Measurements from ENCODE around the gene ZMIZ1.

The ZMIZ1 gene

DNA sequence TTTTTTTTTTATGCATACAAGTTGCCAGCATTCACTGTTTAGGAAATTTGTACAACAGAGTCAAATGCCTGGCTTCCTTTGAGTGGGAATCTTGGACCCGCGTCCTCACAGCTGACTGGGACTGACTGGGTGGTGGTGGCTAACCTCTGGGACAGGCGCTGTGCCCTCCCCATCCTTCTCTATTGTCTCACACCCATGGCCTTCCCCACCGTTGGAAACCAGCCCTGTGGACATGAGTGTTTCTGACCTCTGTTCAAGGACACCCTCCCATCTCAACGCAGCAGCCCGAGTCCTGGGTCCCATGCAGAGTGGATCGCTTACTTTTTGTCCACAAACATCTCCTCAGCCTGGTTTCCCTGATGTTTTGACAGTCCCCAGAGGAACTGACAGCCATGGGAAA, 153.4 kb downstream of the ZMIZ1 start:
- in situ Hi-C loops (cut with HindIII; ENCODE audit: low pct_ligation_motif_present, low sequenced_read_pairs), result no loop called here
- TF ChIP-seq, protein P1, sequence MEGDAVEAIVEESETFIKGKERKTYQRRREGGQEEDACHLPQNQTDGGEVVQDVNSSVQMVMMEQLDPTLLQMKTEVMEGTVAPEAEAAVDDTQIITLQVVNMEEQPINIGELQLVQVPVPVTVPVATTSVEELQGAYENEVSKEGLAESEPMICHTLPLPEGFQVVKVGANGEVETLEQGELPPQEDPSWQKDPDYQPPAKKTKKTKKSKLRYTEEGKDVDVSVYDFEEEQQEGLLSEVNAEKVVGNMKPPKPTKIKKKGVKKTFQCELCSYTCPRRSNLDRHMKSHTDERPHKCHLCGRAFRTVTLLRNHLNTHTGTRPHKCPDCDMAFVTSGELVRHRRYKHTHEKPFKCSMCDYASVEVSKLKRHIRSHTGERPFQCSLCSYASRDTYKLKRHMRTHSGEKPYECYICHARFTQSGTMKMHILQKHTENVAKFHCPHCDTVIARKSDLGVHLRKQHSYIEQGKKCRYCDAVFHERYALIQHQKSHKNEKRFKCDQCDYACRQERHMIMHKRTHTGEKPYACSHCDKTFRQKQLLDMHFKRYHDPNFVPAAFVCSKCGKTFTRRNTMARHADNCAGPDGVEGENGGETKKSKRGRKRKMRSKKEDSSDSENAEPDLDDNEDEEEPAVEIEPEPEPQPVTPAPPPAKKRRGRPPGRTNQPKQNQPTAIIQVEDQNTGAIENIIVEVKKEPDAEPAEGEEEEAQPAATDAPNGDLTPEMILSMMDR (IDR thresholded peaks at IDR 0.05; ENCODE audit: low read depth, low read length, missing control alignments), result no peak
- Histone ChIP-seq H3K36me3 (replicated peaks) (peaks cover 27% of the 10 kb centered on the region), H3K27ac (no peak overlapping the region), H3K4me3 (ENCODE audit: low read depth, low read length) (no peak overlapping the region), H3K27me3 (replicated peaks) (no peaks in the 10 kb centered on the region)
- no peak for DNase-seq

GRCh38 chr10:79223091-79224048, 154.6 kb downstream of the ZMIZ1 start:
- H3K27ac ChIP-seq, result no peak overlapping the region
- TF ChIP-seq, protein P1 (IDR thresholded peaks at IDR 0.05; ENCODE audit: low read depth, low read length, missing control alignments), result no peak
- in situ Hi-C loops (cut with HindIII; ENCODE audit: low pct_ligation_motif_present, low sequenced_read_pairs), result no loop called here
- H3K27me3 ChIP-seq (replicated peaks), result no peaks in the 10 kb centered on the region
- DNase-seq, result peak; percentile 59
- H3K36me3 ChIP-seq (replicated peaks), result peaks cover 19% of the 10 kb centered on the region
- no peak overlapping the region for H3K4me3 ChIP-seq (ENCODE audit: low read depth, low read length)

DNA sequence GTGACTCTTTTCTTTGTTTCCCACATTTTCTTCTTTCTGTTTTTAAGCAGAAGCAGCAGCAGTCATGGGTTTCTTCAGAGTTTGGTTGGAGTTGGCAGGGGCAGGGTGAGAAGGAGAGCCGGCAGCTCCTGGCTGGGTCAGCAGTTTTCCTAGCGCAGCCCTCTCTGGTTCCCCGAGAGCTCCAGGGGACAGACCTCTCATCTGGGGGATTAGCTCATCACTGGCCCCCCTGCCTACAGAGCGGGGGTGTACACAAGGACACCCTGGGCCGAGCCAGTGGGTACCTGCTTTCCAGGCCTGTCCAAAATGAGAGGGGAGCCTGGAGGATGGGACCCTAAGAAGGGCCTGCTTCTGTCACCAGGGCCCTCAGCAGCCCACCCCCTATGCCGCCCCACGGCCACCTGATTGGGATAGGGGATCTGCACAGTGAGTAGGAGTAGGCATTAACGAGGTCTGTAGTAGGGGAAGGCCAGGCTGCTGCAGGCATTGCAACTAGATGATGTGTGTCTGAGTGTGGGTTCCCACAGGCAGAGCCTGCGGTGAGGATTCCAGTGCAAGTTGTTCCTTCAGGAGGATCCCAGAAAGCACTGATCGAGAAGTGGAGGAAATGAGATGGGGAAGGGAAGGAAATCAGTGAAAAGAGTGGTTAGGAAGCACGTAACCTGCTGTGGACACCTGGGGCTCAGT, 155.6 kb downstream of the ZMIZ1 start:
- no peak overlapping the region for H3K4me3 ChIP-seq (ENCODE audit: low read depth, low read length)
- no peak for DNase-seq
- H3K36me3 ChIP-seq (replicated peaks), result peaks cover 14% of the 10 kb centered on the region
- no peaks in the 10 kb centered on the region for H3K27me3 ChIP-seq (replicated peaks)
- H3K27ac ChIP-seq, result no peak overlapping the region
- in situ Hi-C loops (cut with HindIII; ENCODE audit: low pct_ligation_motif_present, low sequenced_read_pairs), result no loop called here
- TF ChIP-seq, protein P1 (IDR thresholded peaks at IDR 0.05; ENCODE audit: low read depth, low read length, missing control alignments), result no peak

- TF ChIP-seq, protein P1 (IDR thresholded peaks at IDR 0.05; ENCODE audit: low read depth, low read length, missing control alignments), result no peak
Measured at GRCh38 chr10:79224992-79225391, 156.2 kb downstream of the ZMIZ1 start.

DNA sequence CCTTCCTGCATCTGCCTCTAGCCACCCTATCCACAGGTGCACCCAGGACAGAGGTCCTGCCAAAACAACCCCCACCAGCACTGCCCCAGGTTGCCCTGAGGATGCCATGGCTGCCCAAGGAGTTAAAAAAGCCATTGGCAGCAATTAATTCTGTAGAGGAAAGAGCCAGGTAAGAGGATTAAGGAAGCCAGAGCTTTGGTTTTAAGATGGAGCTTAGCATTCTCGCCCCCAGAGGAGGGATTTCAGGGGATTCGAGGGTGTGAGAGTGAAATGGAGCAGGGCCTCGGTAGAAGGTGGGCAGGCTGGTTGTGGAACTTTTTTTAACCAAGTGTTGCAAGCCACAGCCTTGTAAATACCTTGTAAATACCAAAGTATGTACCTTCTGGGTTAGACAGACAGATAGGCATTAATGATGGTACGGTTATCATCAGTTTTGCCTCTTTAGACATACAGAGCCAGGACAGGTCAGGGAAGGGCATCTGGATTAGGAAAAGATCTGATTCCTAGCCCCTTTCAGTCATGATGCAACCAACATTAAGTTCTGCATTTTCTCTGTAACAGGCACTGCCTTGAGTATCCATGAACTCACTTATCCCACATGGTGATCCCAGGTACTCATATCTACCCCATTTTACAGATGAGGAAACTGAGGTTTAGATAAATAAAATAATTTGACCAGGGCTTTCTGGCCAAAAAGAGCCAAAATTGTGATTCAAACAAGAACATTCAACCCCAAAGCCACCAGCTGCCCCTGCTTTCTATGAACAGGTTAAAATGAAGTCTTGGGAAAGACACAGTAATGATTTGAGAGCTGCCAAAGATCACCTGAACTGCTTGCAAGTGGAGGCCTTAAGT, 157.9 kb downstream of the ZMIZ1 start:
- in situ Hi-C loops (cut with HindIII; ENCODE audit: low pct_ligation_motif_present, low sequenced_read_pairs), result no loop called here
- no peak for DNase-seq
- H3K27me3 ChIP-seq (replicated peaks), result no peaks in the 10 kb centered on the region
- H3K27ac ChIP-seq, result no peak overlapping the region
- TF ChIP-seq, protein P1 (IDR thresholded peaks at IDR 0.05; ENCODE audit: low read depth, low read length, missing control alignments), result no peak
- no peak overlapping the region for H3K4me3 ChIP-seq (ENCODE audit: low read depth, low read length)
- H3K36me3 ChIP-seq (replicated peaks), result peaks cover 12% of the 10 kb centered on the region

More at GRCh38 chr10:79224992-79225391, 156.2 kb downstream of the ZMIZ1 start:
- Histone ChIP-seq H3K27me3 (replicated peaks) (no peaks in the 10 kb centered on the region), H3K36me3 (replicated peaks) (peaks cover 12% of the 10 kb centered on the region), H3K27ac (no peak overlapping the region), H3K4me3 (ENCODE audit: low read depth, low read length) (no peak overlapping the region)
- in situ Hi-C loops (cut with HindIII; ENCODE audit: low pct_ligation_motif_present, low sequenced_read_pairs), result no loop called here
- no peak for DNase-seq

Data from brain microvascular endothelial cell (primary cell).